ENCODE measurements around the gene POLR2H.

Gene POLR2H

GRCh38 chr3:184322731-184323487 is 38.6 kb upstream of the POLR2H start:
- Histone ChIP-seq H2AFZ (no peak overlapping the region), H3K27me3 (ENCODE audit: control insufficient read depth, insufficient read depth, low read length) (no peaks in the 10 kb centered on the region), H3K4me1 (peaks cover 45% of the 10 kb centered on the region), H3K9ac (no peak overlapping the region), H3K36me3 (ENCODE audit: control insufficient read depth, insufficient read depth, low read length) (no peaks in the 10 kb centered on the region), H3K4me2 (ENCODE audit: low read length) (peak overlapping the region; percentile 60), H3K79me2 (peaks cover 19% of the 10 kb centered on the region), H3K27ac (peak overlapping the region; percentile 94), H3K4me3 (ENCODE audit: low read depth, low read length) (peak overlapping the region; percentile 25), H3K9me3 (ENCODE audit: control insufficient read depth, low read length) (no peaks in the 10 kb centered on the region)
- TF ChIP-seq CTCF (IDR thresholded peaks at IDR 0.05) = peak; percentile 23

- no peak overlapping the region for H2AFZ ChIP-seq
- H3K9me3 ChIP-seq (ENCODE audit: control insufficient read depth, low read length) = no peaks in the 10 kb centered on the region
- TF ChIP-seq CTCF (IDR thresholded peaks at IDR 0.05) = no peak
- H3K27ac ChIP-seq = peak overlapping the region; percentile 94
- peak overlapping the region; percentile 60 for H3K4me2 ChIP-seq (ENCODE audit: low read length)
- no peaks in the 10 kb centered on the region for H3K27me3 ChIP-seq (ENCODE audit: control insufficient read depth, insufficient read depth, low read length)
- H3K79me2 ChIP-seq = peaks cover 20% of the 10 kb centered on the region
- H3K36me3 ChIP-seq (ENCODE audit: control insufficient read depth, insufficient read depth, low read length) = no peaks in the 10 kb centered on the region
- H3K9ac ChIP-seq = no peak overlapping the region
- peaks cover 43% of the 10 kb centered on the region for H3K4me1 ChIP-seq
- H3K4me3 ChIP-seq (ENCODE audit: low read depth, low read length) = peak overlapping the region; percentile 25
Observed at GRCh38 chr3:184323696-184324095, 37.8 kb upstream of the POLR2H start.

GRCh38 chr3:184325269-184325668 is 36.2 kb upstream of the POLR2H start:
- Histone ChIP-seq H3K4me2 (ENCODE audit: low read length) (no peak overlapping the region), H3K9me3 (ENCODE audit: control insufficient read depth, low read length) (no peaks in the 10 kb centered on the region), H3K4me3 (ENCODE audit: low read depth, low read length) (no peak overlapping the region), H3K4me1 (peaks cover 31% of the 10 kb centered on the region), H3K27ac (no peak overlapping the region), H3K36me3 (ENCODE audit: control insufficient read depth, insufficient read depth, low read length) (no peaks in the 10 kb centered on the region), H2AFZ (no peak overlapping the region), H3K27me3 (ENCODE audit: control insufficient read depth, insufficient read depth, low read length) (no peaks in the 10 kb centered on the region), H3K79me2 (peaks cover 18% of the 10 kb centered on the region), H3K9ac (no peak overlapping the region)
- TF ChIP-seq CTCF (IDR thresholded peaks at IDR 0.05) = no peak

- Histone ChIP-seq H3K79me2 (peaks cover 13% of the 10 kb centered on the region), H3K36me3 (ENCODE audit: control insufficient read depth, insufficient read depth, low read length) (no peaks in the 10 kb centered on the region), H3K9me3 (ENCODE audit: control insufficient read depth, low read length) (no peaks in the 10 kb centered on the region), H3K27me3 (ENCODE audit: control insufficient read depth, insufficient read depth, low read length) (no peaks in the 10 kb centered on the region), H3K4me3 (ENCODE audit: low read depth, low read length) (no peak overlapping the region), H3K27ac (no peak overlapping the region), H3K4me1 (peaks cover 25% of the 10 kb centered on the region), H3K4me2 (ENCODE audit: low read length) (no peak overlapping the region), H2AFZ (no peak overlapping the region), H3K9ac (no peak overlapping the region)
- TF ChIP-seq CTCF (IDR thresholded peaks at IDR 0.05) = no peak
Observed at GRCh38 chr3:184325715-184326369, 35.7 kb upstream of the POLR2H start.

Data from parathyroid adenoma (tissue), 2 donors.